H9 (cell line): ENCODE results near the gene PROC. TPM values are rescaled to one million over a fixed set of nuclear protein-coding genes. Genes with fewer than 3 reads are reported as not detected.

Experiments
- DNase-seq: peaks from one replicate; pipeline ENCODE4 v3.0.0-alpha.2; 2017
- H2AFZ ChIP-seq: one replicate; pipeline ENCODE4 v1.6.1; 2013; ENCODE audit warnings: mild to moderate bottlenecking, low read length, control low read depth, moderate library complexity
- H2AK5ac ChIP-seq: 2 replicates; pipeline ENCODE4 v1.6.1; 2013; ENCODE audit warnings: low read length, control low read depth, mixed read lengths; ENCODE audit not compliant: insufficient read length
- H2BK120ac ChIP-seq: one replicate; pipeline ENCODE4 v1.6.1; 2013; ENCODE audit warnings: low read depth, mild to moderate bottlenecking, low read length, control low read depth, inconsistent platforms; ENCODE audit not compliant: poor library complexity, severe bottlenecking
- H2BK12ac ChIP-seq: 2 replicates; pipeline ENCODE4 v1.6.1; 2013; ENCODE audit warnings: low read length, control low read depth, mixed read lengths, low read depth; ENCODE audit not compliant: insufficient read length
- H2BK15ac ChIP-seq: 2 replicates; pipeline ENCODE4 v1.6.1; 2013; ENCODE audit warnings: low read depth, low read length, control low read depth
- H2BK20ac ChIP-seq: one replicate; pipeline ENCODE4 v1.6.1; 2013; ENCODE audit warnings: low read depth, mild to moderate bottlenecking, low read length, control low read depth, inconsistent platforms; ENCODE audit not compliant: poor library complexity, severe bottlenecking
- H2BK5ac ChIP-seq: 2 replicates; pipeline ENCODE4 v1.6.1; 2013; ENCODE audit warnings: low read length, control low read depth, mixed read lengths; ENCODE audit not compliant: insufficient read length
- H3K14ac ChIP-seq: 2 replicates; pipeline ENCODE4 v1.6.1; 2013; ENCODE audit warnings: low read length, control low read depth; ENCODE audit not compliant: insufficient read depth
- H3K18ac ChIP-seq: 2 replicates; pipeline ENCODE4 v1.6.1; 2013; ENCODE audit warnings: low read depth, mild to moderate bottlenecking, mixed read lengths, low read length, control low read depth; ENCODE audit not compliant: insufficient read length
- H3K23ac ChIP-seq: 2 replicates; pipeline ENCODE4 v1.6.1; 2013; ENCODE audit warnings: low read length, control low read depth, mixed read lengths, low read depth; ENCODE audit not compliant: insufficient read length
- H3K23me2 ChIP-seq: 2 replicates; pipeline ENCODE4 v1.6.1; 2013; ENCODE audit warnings: low read depth, mild to moderate bottlenecking, mixed read lengths, low read length, control low read depth; ENCODE audit not compliant: insufficient read length, poor library complexity, severe bottlenecking
- H3K27ac ChIP-seq: 2 replicates; pipeline ENCODE4 v1.5.1; 2013; ENCODE audit warnings: low read length, control low read depth, mixed read lengths, low read depth; ENCODE audit not compliant: insufficient read length
- H3K27me3 ChIP-seq: 2 replicates; pipeline ENCODE4 v1.6.1; 2013; ENCODE audit warnings: low read length, control low read depth, inconsistent platforms; ENCODE audit not compliant: insufficient read depth
- H3K4ac ChIP-seq: 2 replicates; pipeline ENCODE4 v1.6.1; 2013; ENCODE audit warnings: low read depth, mild to moderate bottlenecking, control low read depth, inconsistent platforms, low read length, moderate library complexity
- H3K4me1 ChIP-seq: 2 replicates; pipeline ENCODE4 v1.6.1; 2013; ENCODE audit warnings: low read length, control low read depth, inconsistent platforms; ENCODE audit not compliant: insufficient read depth
- H3K4me2 ChIP-seq: 2 replicates; pipeline ENCODE4 v1.6.1; 2013; ENCODE audit warnings: low read length, control low read depth, mixed read lengths; ENCODE audit not compliant: insufficient read length, insufficient read depth
- H3K56ac ChIP-seq: 2 replicates; pipeline ENCODE4 v1.6.1; 2013; ENCODE audit warnings: low read depth, mild to moderate bottlenecking, mixed read lengths, low read length, control low read depth; ENCODE audit not compliant: insufficient read length
- H3K79me1 ChIP-seq: 2 replicates; pipeline ENCODE4 v1.6.1; 2013; ENCODE audit warnings: low read depth, mild to moderate bottlenecking, moderate library complexity, low read length, control low read depth, inconsistent platforms; ENCODE audit not compliant: insufficient read depth, poor library complexity, severe bottlenecking
- H3K79me2 ChIP-seq: 2 replicates; pipeline ENCODE4 v1.6.1; 2013; ENCODE audit warnings: low read length, control low read depth, inconsistent platforms; ENCODE audit not compliant: insufficient read depth
- H3K9ac ChIP-seq: 2 replicates; pipeline ENCODE4 v1.6.1; 2013; ENCODE audit warnings: low read length, control low read depth, mixed read lengths; ENCODE audit not compliant: insufficient read length; ENCODE audit errors: extremely low read depth
- H3K9me3 ChIP-seq: one replicate; pipeline ENCODE4 v1.6.1; 2013; ENCODE audit warnings: low read depth, low read length, inconsistent platforms; ENCODE audit not compliant: control insufficient read depth
- H3T11ph ChIP-seq: one replicate; pipeline ENCODE4 v1.6.1; 2013; ENCODE audit warnings: mild to moderate bottlenecking, low read length, control low read depth, inconsistent platforms
- H4K20me1 ChIP-seq: one replicate; pipeline ENCODE4 v1.6.1; 2013; ENCODE audit not compliant: control insufficient read depth, insufficient read length, insufficient read depth
- H4K5ac ChIP-seq: 2 replicates; pipeline ENCODE4 v1.6.1; 2013; ENCODE audit warnings: low read depth, mild to moderate bottlenecking, mixed read lengths, low read length, control low read depth; ENCODE audit not compliant: insufficient read length
- H4K8ac ChIP-seq: replicated peaks from 2 replicates; pipeline ENCODE4 v1.6.1; 2013; ENCODE audit warnings: low read length, control low read depth, mixed read lengths, low read depth; ENCODE audit not compliant: insufficient read length
- H4K91ac ChIP-seq: 2 replicates; pipeline ENCODE4 v1.6.1; 2013; ENCODE audit warnings: low read depth, mild to moderate bottlenecking, moderate library complexity, mixed read lengths, low read length, control low read depth; ENCODE audit not compliant: insufficient read length
- H3K27ac Mint-ChIP-seq, 3 experiments: 2 replicates in 2 of 3; 3 replicates in 1 of 3; pipeline ENCODE4 v1.8.0; 2020 to 2021; ENCODE audit warnings: mixed read lengths in 3 of 3, mild to moderate bottlenecking in 1 of 3, moderate library complexity in 1 of 3
- H3K27me3 Mint-ChIP-seq: 2 replicates; pipeline ENCODE4 v1.8.0; 2021; ENCODE audit warnings: low read depth, mild to moderate bottlenecking, moderate library complexity, mixed read lengths
- H3K36me3 Mint-ChIP-seq, 3 experiments: 2 replicates in 2 of 3; 3 replicates in 1 of 3; pipeline ENCODE4 v1.8.0; 2020 to 2021; ENCODE audit warnings: low read depth in 3 of 3, mixed read lengths in 3 of 3; ENCODE audit not compliant: insufficient read depth in 1 of 3
- H3K4me1 Mint-ChIP-seq, 2 experiments: 2 replicates each; pipeline ENCODE4 v1.8.0; 2020; ENCODE audit warnings: mixed read lengths in 2 of 2
- H3K4me3 Mint-ChIP-seq, 2 experiments: 2 replicates in 1 of 2; 3 replicates in 1 of 2; pipeline ENCODE4 v1.8.0; 2020 to 2021; ENCODE audit warnings: mild to moderate bottlenecking in 2 of 2, mixed read lengths in 2 of 2, moderate library complexity in 1 of 2
- H3K9me3 Mint-ChIP-seq, 2 experiments: 2 replicates in 1 of 2; 3 replicates in 1 of 2; pipeline ENCODE4 v1.8.0; 2020; ENCODE audit warnings: mild to moderate bottlenecking in 2 of 2, mixed read lengths in 2 of 2, moderate library complexity in 1 of 2
- CTCF ChIP-seq: fragments of 200-600 bp; sonication (generic); conservative IDR thresholded peaks from 3 replicates; pipeline ENCODE4 v1.8.0; 2021; ENCODE audit warnings: antibody characterized with exemption, mild to moderate bottlenecking
- WGBS: extraction: QIAGEN DNeasy Blood & Tissue Kit; methylation state at CpG from one replicate; pipeline ENCODE4 v1.1.7; 2013; ENCODE audit warnings: missing lambda C conversion rate, low lambda C conversion rate, mixed read lengths; ENCODE audit not compliant: insufficient read length; ENCODE audit errors: extremely low coverage; 5-methylcytosine and 5-hydroxymethylcytosine counted together
- total RNA-seq: library from RNA; stranded (reverse); gene quantifications from 2 replicates; pipeline ENCODE4 v1.2.1, GENCODE V29; 2021

PROC gene
- total RNA-seq, 1 experiment from 2014 or later = 0.61 TPM

GRCh38 chr2:127449898-127450297 lies 31.7 kb downstream of the PROC start:
- Mint-ChIP-seq H3K4me3 (no peak overlapping the region), H3K27ac (peak overlapping the region in 2 of 3 experiments; percentile 60 to 95; a peak in 3 of 7 replicates)
- H3K27ac ChIP-seq = no peak overlapping the region

More at GRCh38 chr2:127449898-127450297, 31.7 kb downstream of the PROC start:
- Mint-ChIP-seq H3K36me3 (peaks cover 4% of the 10 kb centered on the region in 3 experiments; a peak in 6 of 7 replicates), H3K27me3 (no peaks in the 10 kb centered on the region; the same call in 1 of the 2 replicates), H3K4me1 (peaks cover 21 to 23% of the 10 kb centered on the region in 2 experiments), H3K9me3 (peaks cover 4 to 7% of the 10 kb centered on the region in 2 experiments)
- Histone ChIP-seq H4K5ac (no peak overlapping the region), H3K79me2 (no peaks in the 10 kb centered on the region), H2BK5ac (no peak overlapping the region), H2BK12ac (no peak overlapping the region), H2BK20ac (no peak overlapping the region), H3K4me1 (peaks cover under 1% of the 10 kb centered on the region; the same call in 1 of the 2 replicates), H2AFZ (no peak overlapping the region), H3K9ac (no peak overlapping the region), H3K18ac (no peak overlapping the region), H3T11ph (no peak overlapping the region), H3K56ac (no peak overlapping the region), H4K8ac (no peak overlapping the region), H3K4me2 (no peak overlapping the region), H3K14ac (no peak overlapping the region), H3K23ac (no peak overlapping the region), H2BK15ac (no peak overlapping the region), H4K20me1 (no peaks in the 10 kb centered on the region), H3K79me1 (no peaks in the 10 kb centered on the region), H3K9me3 (no peaks in the 10 kb centered on the region), H2AK5ac (no peak overlapping the region), H3K23me2 (no peaks in the 10 kb centered on the region), H3K27me3 (no peaks in the 10 kb centered on the region), H2BK120ac (no peak overlapping the region), H3K4ac (no peak overlapping the region), H4K91ac (no peak overlapping the region)
- no peak for DNase-seq
- no peak for TF ChIP-seq CTCF
- WGBS = no CpG with 5 or more reads among the region's 4 CpGs
